Stimulated activated CD8-positive, alpha-beta memory T cell treated with anti-CD3 and anti-CD28 coated beads, Interleukin-12 subunit alpha, Interleukin-12 subunit beta, amount 100 ng/mL, for 24 hours (primary cell): ENCODE measurements around the gene PRRT3.
"Not testable (repeated sequence)": the region's sequence is repeated elsewhere in the genome, so short reads cannot be mapped to it uniquely, and the experiment has no call there.

Experiments
- DNase-seq: peaks from one replicate; pipeline ENCODE4 v3.0.0-alpha.2; 2020; ENCODE audit errors: extremely low read depth

The PRRT3 gene

DNA sequence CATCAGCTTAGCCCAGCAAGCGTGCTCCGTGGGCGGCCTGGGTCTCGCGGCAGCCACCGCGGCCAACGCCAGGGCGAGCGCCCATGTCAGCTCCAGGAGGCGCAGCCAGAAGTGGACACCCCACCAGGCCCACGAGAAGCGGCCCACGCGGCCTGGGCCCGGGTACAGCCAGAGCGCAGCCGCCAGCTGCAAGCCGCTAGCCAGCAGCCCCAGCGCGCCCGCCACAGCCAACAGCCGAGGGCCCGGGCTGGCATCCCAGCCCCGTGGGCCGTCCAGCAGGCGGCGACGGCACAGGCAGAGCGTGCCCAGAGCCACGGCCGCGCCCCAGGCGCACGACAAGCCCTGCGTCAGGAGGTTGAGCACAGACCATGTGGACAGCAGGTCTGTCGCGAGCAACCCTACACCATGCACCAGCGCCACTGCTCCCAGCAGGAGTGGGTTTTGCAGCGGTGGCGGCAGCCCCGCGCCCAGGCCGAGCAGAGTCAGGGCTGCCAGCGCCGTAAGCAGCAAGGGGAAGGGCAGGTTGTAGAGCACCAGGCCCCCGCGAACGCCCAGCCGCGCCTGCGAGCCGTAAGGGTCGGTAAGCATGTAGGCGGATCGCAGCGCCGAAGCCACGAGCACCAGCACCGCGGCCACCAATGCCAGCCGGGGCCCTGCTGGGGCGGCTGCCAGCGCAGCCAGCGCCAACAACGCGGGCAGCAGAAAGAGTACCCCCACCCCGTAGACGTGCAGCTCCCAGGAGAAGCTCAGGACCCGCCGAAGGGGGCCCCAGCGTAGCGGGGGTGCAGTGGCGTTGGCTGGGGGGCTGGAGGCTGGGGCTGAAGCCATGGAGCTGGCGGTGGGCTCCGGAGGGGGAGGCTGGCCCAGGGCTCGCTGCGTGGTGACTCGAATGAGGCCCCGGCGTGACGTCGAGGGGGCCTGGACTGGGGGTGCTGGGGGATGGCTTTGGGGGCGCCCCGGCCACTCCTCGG, 4.9 kb downstream of the PRRT3 start:
- DNase-seq = no peak

GRCh38 chr3:9946112-9947024, 5.8 kb downstream of the PRRT3 start:
- peak; percentile 63 for DNase-seq

DNA sequence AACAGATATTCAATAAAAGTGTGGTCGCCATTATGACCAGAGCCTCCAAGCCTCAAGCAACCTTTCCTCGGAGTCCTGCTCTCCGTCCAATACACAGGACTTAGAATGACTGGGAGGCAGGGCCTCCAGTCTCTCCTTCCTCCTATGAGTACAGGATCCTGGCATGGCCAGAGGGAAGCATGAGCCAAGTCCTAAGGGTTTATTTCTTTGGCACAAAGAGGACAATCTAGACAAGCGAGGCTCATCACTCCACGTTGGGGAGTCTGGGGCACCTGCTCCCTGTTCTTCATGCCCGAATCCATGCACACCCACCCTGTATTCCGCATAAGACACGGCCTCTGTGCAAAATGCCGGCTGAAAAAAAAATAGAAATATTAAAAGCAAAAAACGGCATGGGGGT, 6.8 kb downstream of the PRRT3 start:
- no peak for DNase-seq

- DNase-seq = no peak
Observed at GRCh38 chr3:9944271-9944670, 7.9 kb downstream of the PRRT3 start.

DNA sequence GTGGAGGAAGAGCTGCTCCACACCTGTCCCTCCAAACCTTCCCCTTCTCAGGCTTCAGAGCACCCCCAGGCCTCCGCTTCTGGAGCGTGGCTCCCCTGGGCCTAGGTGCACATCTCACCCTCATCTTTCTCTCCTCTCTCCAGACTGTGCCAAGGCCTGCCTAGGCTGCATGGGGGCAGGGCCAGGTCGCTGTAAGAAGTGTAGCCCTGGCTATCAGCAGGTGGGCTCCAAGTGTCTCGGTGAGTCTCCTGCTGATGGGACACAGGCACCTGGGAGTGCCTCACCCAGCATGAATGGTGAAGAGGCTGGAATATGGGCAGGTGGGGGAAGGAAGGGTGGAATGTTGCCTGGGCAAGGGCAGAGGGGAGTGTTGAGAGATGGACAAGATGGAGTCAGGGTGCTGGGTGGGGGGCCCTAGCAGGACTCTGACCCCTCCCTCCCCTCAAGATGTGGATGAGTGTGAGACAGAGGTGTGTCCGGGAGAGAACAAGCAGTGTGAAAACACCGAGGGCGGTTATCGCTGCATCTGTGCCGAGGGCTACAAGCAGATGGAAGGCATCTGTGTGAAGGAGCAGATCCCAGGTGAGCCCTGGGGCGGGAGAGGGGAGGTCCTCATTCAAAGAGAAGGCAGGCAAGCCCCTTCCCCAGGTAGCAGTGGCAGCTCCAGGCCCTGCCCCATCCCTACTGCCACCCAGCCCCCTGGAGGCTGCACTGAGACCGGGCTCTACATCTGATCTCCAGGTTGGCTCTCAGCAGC, 9.1 kb downstream of the PRRT3 start:
- DNase-seq = no peak

GRCh38 chr3:9942164-9942563, 10.0 kb downstream of the PRRT3 start:
- DNase-seq = no peak

DNA sequence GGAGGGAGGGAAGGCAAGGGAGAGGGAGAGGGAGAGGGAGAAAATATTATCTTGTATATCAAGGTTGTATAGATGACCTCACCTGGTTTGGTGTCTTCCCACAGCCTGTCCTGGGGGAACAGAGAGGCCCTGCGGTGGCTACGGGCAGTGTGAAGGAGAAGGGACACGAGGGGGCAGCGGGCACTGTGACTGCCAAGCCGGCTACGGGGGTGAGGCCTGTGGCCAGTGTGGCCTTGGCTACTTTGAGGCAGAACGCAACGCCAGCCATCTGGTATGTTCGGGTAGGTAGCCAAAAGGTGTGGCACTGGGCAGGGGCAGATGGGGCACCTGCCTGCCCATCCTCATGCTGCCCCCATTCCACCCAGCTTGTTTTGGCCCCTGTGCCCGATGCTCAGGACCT, 11.5 kb downstream of the PRRT3 start:
- no peak for DNase-seq

- not testable (repeated sequence) for DNase-seq
Observed at GRCh38 chr3:9939906-9940305, 12.3 kb downstream of the PRRT3 start.

- DNase-seq = no peak
Observed at GRCh38 chr3:9938966-9939365, 13.2 kb downstream of the PRRT3 start.

DNA sequence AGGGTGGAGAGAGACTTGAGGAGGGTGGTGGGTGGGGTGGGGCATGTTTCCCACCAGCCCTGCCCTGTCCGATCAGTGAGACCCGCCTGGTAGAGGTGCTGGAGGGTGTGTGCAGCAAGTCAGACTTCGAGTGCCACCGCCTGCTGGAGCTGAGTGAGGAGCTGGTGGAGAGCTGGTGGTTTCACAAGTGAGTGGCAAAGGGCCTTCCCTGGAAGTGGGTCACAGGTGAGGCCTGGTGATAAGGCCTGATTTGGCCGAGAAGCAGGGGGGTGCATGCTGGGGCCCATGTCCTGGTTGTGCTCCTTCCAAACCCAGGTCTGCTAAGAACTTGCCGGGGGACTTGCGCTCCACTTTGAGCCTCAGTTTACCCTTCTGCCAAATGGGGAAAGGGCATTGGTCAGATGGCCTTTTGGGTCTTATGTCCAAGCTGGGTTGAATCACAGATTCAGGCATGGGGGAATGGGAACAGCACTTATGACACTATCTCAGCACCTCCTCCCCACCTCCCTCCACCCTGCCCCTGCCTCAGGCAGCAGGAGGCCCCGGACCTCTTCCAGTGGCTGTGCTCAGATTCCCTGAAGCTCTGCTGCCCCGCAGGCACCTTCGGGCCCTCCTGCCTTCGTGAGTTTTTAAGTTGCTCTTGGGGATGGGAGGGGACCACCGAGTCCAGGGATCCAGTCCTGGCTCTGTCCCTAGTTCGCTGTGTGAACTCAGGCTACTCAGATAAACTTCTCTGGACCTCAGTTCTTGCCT, 14.5 kb downstream of the PRRT3 start:
- no peak for DNase-seq

DNA sequence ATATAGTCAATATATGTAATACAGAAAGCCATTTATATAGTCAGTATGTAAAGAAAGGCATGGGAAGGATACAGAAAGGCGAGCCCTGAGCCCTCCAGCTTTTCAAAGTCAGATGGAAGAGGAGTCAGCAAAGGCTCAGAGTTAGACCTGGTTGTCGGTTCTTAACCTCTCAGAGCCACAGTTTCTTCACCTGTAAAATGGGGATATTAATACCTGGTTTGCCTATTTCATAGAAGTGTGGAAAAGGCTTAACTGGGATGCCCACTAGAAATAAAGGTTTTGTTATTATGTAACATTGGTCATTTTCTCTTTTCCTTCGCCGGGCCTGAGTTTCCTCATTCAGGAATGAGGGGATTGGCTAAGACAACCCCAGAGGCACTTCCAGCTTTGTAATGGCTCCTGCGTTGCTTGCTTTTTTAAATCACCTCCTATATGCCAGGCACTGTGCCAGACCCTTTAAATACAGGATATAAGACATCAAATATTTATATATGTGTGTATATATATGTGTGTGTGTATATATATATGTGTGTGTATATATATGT, 16.2 kb downstream of the PRRT3 start:
- DNase-seq = no peak

GRCh38 chr3:9934993-9935392, 17.2 kb downstream of the PRRT3 start:
- DNase-seq = no peak

- DNase-seq = no peak
Observed at GRCh38 chr3:9934235-9934621, 18.0 kb downstream of the PRRT3 start.

GRCh38 chr3:9933561-9934234, 18.5 kb downstream of the PRRT3 start, which contains the start of gene CRELD1:
TSS of gene CRELD1 (plus strand) at chr3:9933834. CDS start at chr3:9934439, 605 bp downstream.
- peak; percentile 91 for DNase-seq

- peak; percentile 83 for DNase-seq
Observed at GRCh38 chr3:9932843-9933560, 19.2 kb downstream of the PRRT3 start.

DNA sequence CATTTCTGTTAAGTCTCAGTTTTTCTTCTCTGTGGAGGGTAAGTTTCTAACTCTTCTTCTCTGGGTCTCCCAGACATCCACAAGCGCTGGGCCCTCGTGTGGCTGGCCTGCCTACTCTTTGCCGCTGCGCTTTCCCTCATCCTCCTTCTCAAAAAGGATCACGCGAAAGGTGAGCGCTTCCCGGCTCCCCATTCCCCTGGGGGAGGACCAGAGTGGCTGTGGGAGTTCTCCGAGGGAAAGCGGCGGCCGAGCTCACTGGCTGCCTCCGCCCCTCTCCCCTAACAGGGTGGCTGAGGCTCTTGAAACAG, 19.7 kb downstream of the PRRT3 start:
- DNase-seq = no peak

- no peak for DNase-seq
Observed at GRCh38 chr3:9930804-9931418, 21.3 kb downstream of the PRRT3 start.

DNA sequence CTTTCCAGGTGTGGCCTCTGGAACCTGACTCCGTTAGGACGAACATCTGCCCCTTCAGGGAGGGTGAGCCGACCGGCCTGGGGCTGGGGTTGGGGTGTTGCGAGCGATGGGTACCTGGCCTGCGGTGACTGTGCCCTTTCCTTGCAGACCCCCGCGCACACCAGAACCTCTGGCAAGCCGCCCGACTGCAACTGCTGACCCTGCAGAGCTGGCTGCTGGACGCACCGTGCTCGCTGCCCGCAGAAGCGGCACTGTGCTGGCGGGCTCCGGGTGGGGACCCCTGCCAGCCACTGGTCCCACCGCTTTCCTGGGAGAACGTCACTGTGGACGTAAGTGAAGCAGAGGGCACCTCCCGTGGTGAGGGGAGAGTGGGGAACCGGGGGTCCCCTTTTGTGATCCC, 24.1 kb downstream of the PRRT3 start:
- DNase-seq = no peak
